HEK293 (cell line): Measurements from ENCODE around the gene SERINC4.
A peak's percentile ranks its signal among the peaks of the same experiment; 100 is the strongest.

Source experiments
- AEBP2 ChIP-seq: fragments of 450-650 bp; formaldehyde crosslinking; IDR thresholded peaks from 2 replicates; pipeline ENCODE4 v1.5.1; 2016; ENCODE audit warnings: missing biosample characterization, missing genetic modification characterization, borderline replicate concordance
- CTCF ChIP-seq: fragments of 450-650 bp; formaldehyde crosslinking; IDR thresholded peaks from 2 replicates; pipeline ENCODE4 v1.5.1; 2016; ENCODE audit warnings: missing biosample characterization, missing genetic modification characterization
- KLF16 ChIP-seq: fragments of 450-650 bp; formaldehyde crosslinking; IDR thresholded peaks from 2 replicates; pipeline ENCODE4 v1.5.1; 2017; ENCODE audit warnings: missing biosample characterization, missing genetic modification characterization
- KLF8 ChIP-seq: fragments of 450-650 bp; formaldehyde crosslinking; IDR thresholded peaks from 2 replicates; pipeline ENCODE4 v1.5.1; 2016; ENCODE audit warnings: missing biosample characterization, missing genetic modification characterization
- REST ChIP-seq: fragments of 450-650 bp; formaldehyde crosslinking; IDR thresholded peaks from 2 replicates; pipeline ENCODE4 v1.5.1; 2016; ENCODE audit warnings: missing biosample characterization, missing genetic modification characterization
- TSHZ1 ChIP-seq: fragments of 450-650 bp; formaldehyde crosslinking; IDR thresholded peaks from 2 replicates; pipeline ENCODE4 v1.5.1; 2016; ENCODE audit warnings: missing biosample characterization, missing genetic modification characterization, borderline replicate concordance
- ZBTB20 ChIP-seq: fragments of 450-650 bp; formaldehyde crosslinking; IDR thresholded peaks from 2 replicates; pipeline ENCODE4 v1.5.1; 2016; ENCODE audit warnings: missing biosample characterization, missing genetic modification characterization
- ZBTB6 ChIP-seq: fragments of 450-650 bp; formaldehyde crosslinking; IDR thresholded peaks from 2 replicates; pipeline ENCODE4 v1.5.1; 2017; ENCODE audit warnings: missing biosample characterization, missing genetic modification characterization
- ZEB2 ChIP-seq: fragments of 450-650 bp; formaldehyde crosslinking; IDR thresholded peaks from 2 replicates; pipeline ENCODE4 v1.5.1; 2016; ENCODE audit warnings: missing biosample characterization, missing genetic modification characterization
- ZFHX2 ChIP-seq: fragments of 450-650 bp; formaldehyde crosslinking; conservative IDR thresholded peaks from 2 replicates; pipeline ENCODE4 v1.5.1; 2016; ENCODE audit warnings: missing biosample characterization, missing genetic modification characterization
- ZNF10 ChIP-seq: fragments of 450-650 bp; formaldehyde crosslinking; IDR thresholded peaks from 2 replicates; pipeline ENCODE4 v1.5.1; 2017; ENCODE audit warnings: missing biosample characterization, missing genetic modification characterization
- ZNF138 ChIP-seq: fragments of 450-650 bp; formaldehyde crosslinking; IDR thresholded peaks from 2 replicates; pipeline ENCODE4 v1.5.1; 2016; ENCODE audit warnings: missing biosample characterization, missing genetic modification characterization, borderline replicate concordance
- ZNF146 ChIP-seq: fragments of 450-650 bp; formaldehyde crosslinking; IDR thresholded peaks from 2 replicates; pipeline ENCODE4 v1.5.1; 2016; ENCODE audit warnings: missing biosample characterization, missing genetic modification characterization
- ZNF202 ChIP-seq: fragments of 450-650 bp; formaldehyde crosslinking; IDR thresholded peaks from 2 replicates; pipeline ENCODE4 v1.5.1; 2016; ENCODE audit warnings: missing biosample characterization, missing genetic modification characterization, borderline replicate concordance
- ZNF266 ChIP-seq: fragments of 450-650 bp; formaldehyde crosslinking; IDR thresholded peaks from 2 replicates; pipeline ENCODE4 v1.5.1; 2016; ENCODE audit warnings: missing biosample characterization, missing genetic modification characterization, low read depth
- ZNF335 ChIP-seq: fragments of 450-650 bp; formaldehyde crosslinking; conservative IDR thresholded peaks from 2 replicates; pipeline ENCODE4 v1.5.1; 2016; ENCODE audit warnings: missing biosample characterization, missing genetic modification characterization
- ZNF341 ChIP-seq: fragments of 450-650 bp; formaldehyde crosslinking; IDR thresholded peaks from 2 replicates; pipeline ENCODE4; 2016; ENCODE audit warnings: low read depth, missing biosample characterization, missing genetic modification characterization
- ZNF37A ChIP-seq: fragments of 450-650 bp; IDR thresholded peaks from 2 replicates; pipeline ENCODE4 v1.5.1; 2018; ENCODE audit warnings: missing biosample characterization, missing genetic modification characterization
- ZNF394 ChIP-seq: fragments of 450-650 bp; formaldehyde crosslinking; IDR thresholded peaks from 2 replicates; pipeline ENCODE4 v1.5.1; 2016; ENCODE audit warnings: missing biosample characterization, missing genetic modification characterization, mild to moderate bottlenecking, moderate library complexity, borderline replicate concordance
- ZNF426 ChIP-seq: fragments of 450-650 bp; formaldehyde crosslinking; IDR thresholded peaks from 2 replicates; pipeline ENCODE4 v1.5.1; 2017; ENCODE audit warnings: missing biosample characterization, missing genetic modification characterization, mild to moderate bottlenecking, inconsistent platforms, moderate library complexity
- ZNF558 ChIP-seq: fragments of 450-650 bp; formaldehyde crosslinking; IDR thresholded peaks from 2 replicates; pipeline ENCODE4 v1.5.1; 2016; ENCODE audit warnings: missing biosample characterization, missing genetic modification characterization
- ZNF580 ChIP-seq: fragments of 450-650 bp; formaldehyde crosslinking; IDR thresholded peaks from 2 replicates; pipeline ENCODE4 v1.5.1; 2016; ENCODE audit warnings: missing biosample characterization, missing genetic modification characterization
- ZNF585B ChIP-seq: fragments of 450-650 bp; formaldehyde crosslinking; IDR thresholded peaks from 2 replicates; pipeline ENCODE4 v1.5.1; 2016; ENCODE audit warnings: missing biosample characterization, missing genetic modification characterization
- ZNF664 ChIP-seq: fragments of 450-650 bp; formaldehyde crosslinking; IDR thresholded peaks from 2 replicates; pipeline ENCODE4 v1.5.1; 2016; ENCODE audit warnings: missing biosample characterization, missing genetic modification characterization
- ZNF677 ChIP-seq: fragments of 450-650 bp; IDR thresholded peaks from 2 replicates; pipeline ENCODE4 v1.5.0; 2018; ENCODE audit warnings: missing biosample characterization, mild to moderate bottlenecking, missing genetic modification characterization, moderate library complexity
- ZSCAN18 ChIP-seq: fragments of 450-650 bp; formaldehyde crosslinking; IDR thresholded peaks from 2 replicates; pipeline ENCODE4 v1.5.1; 2016; ENCODE audit warnings: missing biosample characterization, missing genetic modification characterization

Gene SERINC4

GRCh38 chr15:43777267-43777914 lies 22.6 kb downstream of the SERINC4 start (continued):
- 0 out of 2 replicates have a peak, but pooled peaks have one; percentile 24 for TF ChIP-seq ZNF394
- no peak for TF ChIP-seq ZNF426
- peak; percentile 64 for TF ChIP-seq ZNF341 (tag by site-specific recombination)
- no peak for TF ChIP-seq ZNF138 (tag by site-specific recombination)
- TF ChIP-seq ZNF10 (tag by site-specific recombination), result no peak
- TF ChIP-seq ZNF266, result no peak
- 0 out of 2 replicates have a peak, but pooled peaks have one; percentile 32 for TF ChIP-seq REST
- peak; percentile 80 for TF ChIP-seq ZEB2 (tag by site-specific recombination)
- no peak for TF ChIP-seq ZNF585B (tag by site-specific recombination)
- peak; percentile 65 for TF ChIP-seq ZBTB20 (tag by site-specific recombination)
- no peak for TF ChIP-seq TSHZ1 (tag by site-specific recombination)
- no peak for TF ChIP-seq ZNF677
- no peak for TF ChIP-seq KLF16 (tag by site-specific recombination)
- TF ChIP-seq ZSCAN18 (tag by site-specific recombination), result no peak
- no peak for TF ChIP-seq ZNF37A
- TF ChIP-seq ZFHX2, result no peak
- peak; percentile 27; the same call in 1 of the 2 replicates for TF ChIP-seq KLF8 (tag by site-specific recombination)
- peak; percentile 61; the same call in 1 of the 2 replicates for TF ChIP-seq ZNF580 (tag by site-specific recombination)
- TF ChIP-seq ZNF146 (tag by site-specific recombination), result no peak; the same call in 1 of the 2 replicates
- peak; percentile 86 for TF ChIP-seq ZNF335 (tag by site-specific recombination)
- TF ChIP-seq CTCF (tag by site-specific recombination), result peak; percentile 87
- TF ChIP-seq ZBTB6 (tag by site-specific recombination), result no peak
- no peak for TF ChIP-seq ZNF202 (tag by site-specific recombination)
- TF ChIP-seq AEBP2 (tag by site-specific recombination), result no peak
- no peak for TF ChIP-seq ZNF664 (tag by site-specific recombination)
- 0 out of 2 replicates have a peak, but pooled peaks have one; percentile 32 for TF ChIP-seq ZNF558 (tag by site-specific recombination)
